Prostate gland (tissue), 2 donors: ENCODE measurements around the gene PHETA1.

Experiments
- POLR2A ChIP-seq: fragments of 450-650 bp; IDR thresholded peaks from one replicate; pipeline ENCODE4 v1.6.1; 2016; ENCODE audit warnings: antibody characterized with exemption, mild to moderate bottlenecking
- POLR2AphosphoS5 ChIP-seq: sonication (generic); formaldehyde crosslinking; IDR thresholded peaks from one replicate; pipeline ENCODE4 v1.6.1; 2017; ENCODE audit warnings: antibody characterized with exemption
- TF ChIP-seq, protein P1 (sequence below), 4 experiments: fragments of 200-600 bp in 2 of 4; fragments of 450-650 bp in 2 of 4; sonication (generic) in 2 of 4; IDR thresholded peaks; 1 replicate in 3 of 4; 2 replicates in 1 of 4; pipeline ENCODE4 v1.5.1; 2016 to 2019; ENCODE audit warnings: antibody characterized with exemption in 4 of 4, mild to moderate bottlenecking in 2 of 4, moderate library complexity in 2 of 4

GRCh38 chr12:111322336-111323250 is 46.3 kb downstream of the PHETA1 start:
- TF ChIP-seq, protein P1, sequence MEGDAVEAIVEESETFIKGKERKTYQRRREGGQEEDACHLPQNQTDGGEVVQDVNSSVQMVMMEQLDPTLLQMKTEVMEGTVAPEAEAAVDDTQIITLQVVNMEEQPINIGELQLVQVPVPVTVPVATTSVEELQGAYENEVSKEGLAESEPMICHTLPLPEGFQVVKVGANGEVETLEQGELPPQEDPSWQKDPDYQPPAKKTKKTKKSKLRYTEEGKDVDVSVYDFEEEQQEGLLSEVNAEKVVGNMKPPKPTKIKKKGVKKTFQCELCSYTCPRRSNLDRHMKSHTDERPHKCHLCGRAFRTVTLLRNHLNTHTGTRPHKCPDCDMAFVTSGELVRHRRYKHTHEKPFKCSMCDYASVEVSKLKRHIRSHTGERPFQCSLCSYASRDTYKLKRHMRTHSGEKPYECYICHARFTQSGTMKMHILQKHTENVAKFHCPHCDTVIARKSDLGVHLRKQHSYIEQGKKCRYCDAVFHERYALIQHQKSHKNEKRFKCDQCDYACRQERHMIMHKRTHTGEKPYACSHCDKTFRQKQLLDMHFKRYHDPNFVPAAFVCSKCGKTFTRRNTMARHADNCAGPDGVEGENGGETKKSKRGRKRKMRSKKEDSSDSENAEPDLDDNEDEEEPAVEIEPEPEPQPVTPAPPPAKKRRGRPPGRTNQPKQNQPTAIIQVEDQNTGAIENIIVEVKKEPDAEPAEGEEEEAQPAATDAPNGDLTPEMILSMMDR (IDR thresholded peaks at IDR 0.05) = no peak
- TF ChIP-seq POLR2A (no peak), POLR2AphosphoS5 (no peak)
